ENCODE results near the gene NTM. TPM values are rescaled to one million over a fixed set of nuclear protein-coding genes. Genes with fewer than 3 reads are reported as not detected.

NTM gene
- total RNA-seq, 1 experiment from 2014 or later: 0.73 TPM

- peaks cover 6% of the 10 kb centered on the region for H3K4me1 Mint-ChIP-seq (ENCODE audit: low read depth, unreplicated experiment)
- Histone ChIP-seq H3K4me1 (no peaks in the 10 kb centered on the region; the same call in 1 of the 2 replicates), H3K36me3 (ENCODE audit: control insufficient read depth, insufficient read depth, low read length) (no peaks in the 10 kb centered on the region), H3K4me3 (ENCODE audit: low read depth, low read length) (no peak overlapping the region), H3K9me3 (no peaks in the 10 kb centered on the region), H3K27me3 (replicated peaks; ENCODE audit: control insufficient read depth, insufficient read depth, low read length) (no peaks in the 10 kb centered on the region; the same call in 1 of the 2 replicates)
- no peaks in the 10 kb centered on the region for H3K36me3 Mint-ChIP-seq (ENCODE audit: insufficient read depth, unreplicated experiment)
- peaks cover 25% of the 10 kb centered on the region for H3K27me3 Mint-ChIP-seq (ENCODE audit: insufficient read depth, unreplicated experiment)
- ChIA-PET CTCF (no interaction called here), POLR2A (no interaction called here)
- no peak overlapping the region for H3K4me3 Mint-ChIP-seq (ENCODE audit: unreplicated experiment)
- H3K9me3 Mint-ChIP-seq (ENCODE audit: unreplicated experiment): no peaks in the 10 kb centered on the region
- intact Hi-C loops (cut with micrococcal nuclease; ENCODE audit: unreplicated experiment): no loop called here
- no peak for TF ChIP-seq CTCF (IDR thresholded peaks at IDR 0.05; ENCODE audit: insufficient read depth in 1 of 2, low read depth in 1 of 2, low read length in 1 of 2, severe bottlenecking in 1 of 2, unreplicated experiment in 1 of 2)
- no peak for DNase-seq
- no TSS peak for BruUV-seq (replicated peaks)
- H3K27ac Mint-ChIP-seq (ENCODE audit: unreplicated experiment): no peak overlapping the region
Observed at GRCh38 chr11:131601586-131601985, 231.2 kb downstream of the NTM start.

DNA sequence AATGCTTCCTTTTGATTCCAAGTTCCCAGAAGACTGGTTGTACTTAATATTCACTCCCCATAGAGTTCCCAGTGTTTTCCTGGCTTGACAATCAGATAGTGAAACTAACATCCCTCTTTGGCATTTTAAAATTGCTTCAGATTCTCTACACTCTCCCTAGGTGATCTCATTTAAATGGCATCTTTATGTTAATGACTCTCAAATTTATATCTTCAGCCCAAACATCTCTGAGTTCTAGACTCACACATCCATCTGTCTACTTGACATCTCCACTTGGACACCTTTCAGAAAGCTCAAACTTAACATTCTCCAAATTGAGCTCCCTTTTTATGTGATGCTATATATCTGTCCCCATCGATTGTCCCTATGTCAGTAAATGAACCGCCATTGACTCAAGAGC lies 232.0 kb downstream of the NTM start:
- peaks cover under 1% of the 10 kb centered on the region for H3K4me1 Mint-ChIP-seq (ENCODE audit: low read depth, unreplicated experiment)

GRCh38 chr11:131606811-131607335 lies 236.5 kb downstream of the NTM start:
- intact Hi-C loops (cut with micrococcal nuclease; ENCODE audit: unreplicated experiment): no loop called here
- no peak for DNase-seq
- Mint-ChIP-seq H3K27ac (ENCODE audit: unreplicated experiment) (no peak overlapping the region), H3K4me3 (ENCODE audit: unreplicated experiment) (no peak overlapping the region), H3K36me3 (ENCODE audit: insufficient read depth, unreplicated experiment) (no peaks in the 10 kb centered on the region), H3K4me1 (ENCODE audit: low read depth, unreplicated experiment) (no peaks in the 10 kb centered on the region), H3K9me3 (ENCODE audit: unreplicated experiment) (no peaks in the 10 kb centered on the region), H3K27me3 (ENCODE audit: insufficient read depth, unreplicated experiment) (peaks cover 19% of the 10 kb centered on the region)
- POLR2A ChIA-PET: no interaction called here
- CTCF ChIA-PET: no interaction called here
- no peak for TF ChIP-seq CTCF (IDR thresholded peaks at IDR 0.05; ENCODE audit: insufficient read depth in 1 of 2, low read depth in 1 of 2, low read length in 1 of 2, severe bottlenecking in 1 of 2, unreplicated experiment in 1 of 2)
- Histone ChIP-seq H3K27me3 (replicated peaks; ENCODE audit: control insufficient read depth, insufficient read depth, low read length) (no peaks in the 10 kb centered on the region), H3K9me3 (no peaks in the 10 kb centered on the region), H3K36me3 (ENCODE audit: control insufficient read depth, insufficient read depth, low read length) (no peaks in the 10 kb centered on the region), H3K4me3 (ENCODE audit: low read depth, low read length) (no peak overlapping the region), H3K4me1 (no peaks in the 10 kb centered on the region)
- BruUV-seq (replicated peaks): no TSS peak

More for the DNA sequence above, 232.0 kb downstream of the NTM start:
- no peaks in the 10 kb centered on the region for H3K36me3 ChIP-seq (ENCODE audit: control insufficient read depth, insufficient read depth, low read length)
- no peaks in the 10 kb centered on the region; the same call in 1 of the 2 replicates for H3K27me3 ChIP-seq (replicated peaks; ENCODE audit: control insufficient read depth, insufficient read depth, low read length)
- POLR2A ChIA-PET: no interaction called here
- H3K27me3 Mint-ChIP-seq (ENCODE audit: insufficient read depth, unreplicated experiment): peaks cover 20% of the 10 kb centered on the region
- intact Hi-C loops (cut with micrococcal nuclease; ENCODE audit: unreplicated experiment): no loop called here
- no peaks in the 10 kb centered on the region; the same call in 1 of the 2 replicates for H3K4me1 ChIP-seq
- no peaks in the 10 kb centered on the region for H3K36me3 Mint-ChIP-seq (ENCODE audit: insufficient read depth, unreplicated experiment)
- no peak overlapping the region for H3K4me3 ChIP-seq (ENCODE audit: low read depth, low read length)
- H3K9me3 ChIP-seq: no peaks in the 10 kb centered on the region
- no TSS peak for BruUV-seq (replicated peaks)
- no peaks in the 10 kb centered on the region for H3K9me3 Mint-ChIP-seq (ENCODE audit: unreplicated experiment)
- H3K4me3 Mint-ChIP-seq (ENCODE audit: unreplicated experiment): no peak overlapping the region
- CTCF ChIA-PET: no interaction called here
- TF ChIP-seq CTCF (IDR thresholded peaks at IDR 0.05; ENCODE audit: insufficient read depth in 1 of 2, low read depth in 1 of 2, low read length in 1 of 2, severe bottlenecking in 1 of 2, unreplicated experiment in 1 of 2): no peak
- no peak for DNase-seq
- no peak overlapping the region for H3K27ac Mint-ChIP-seq (ENCODE audit: unreplicated experiment)

Measured in Caco-2 (cell line).